BE2C (cell line): Measurements from ENCODE around the gene OR1N2.
"Not testable (repeated sequence)": the region's sequence is repeated elsewhere in the genome, so short reads cannot be mapped to it uniquely, and the experiment has no call there.

Source experiments
- DNase-seq: peaks from one replicate; pipeline ENCODE4 v3.0.0-alpha.2; 2020
- H3K27me3 ChIP-seq: fragments of 250-450 bp; sonication (Bioruptor Pico); 2 replicates; pipeline ENCODE4 v1.5.1; 2020; ENCODE audit warnings: mild to moderate bottlenecking
- H3K36me3 ChIP-seq: fragments of 250-450 bp; sonication (Bioruptor Pico); 2 replicates; pipeline ENCODE4 v1.5.1; 2020; ENCODE audit warnings: mild to moderate bottlenecking
- H3K4me1 ChIP-seq: fragments of 250-450 bp; sonication (Bioruptor Pico); 2 replicates; pipeline ENCODE4 v1.5.1; 2020
- H3K4me3 ChIP-seq: 2 replicates; pipeline ENCODE4 v1.5.1; 2011; ENCODE audit warnings: low read depth, low read length
- H3K9me3 ChIP-seq: fragments of 250-450 bp; sonication (Bioruptor Pico); 2 replicates; pipeline ENCODE4 v1.5.1; 2020
- TF ChIP-seq, protein P1 (sequence below): IDR thresholded peaks from 2 replicates; pipeline ENCODE4 v1.5.1; 2012; ENCODE audit warnings: mild to moderate bottlenecking, low read depth, low read length

The OR1N2 gene

DNA sequence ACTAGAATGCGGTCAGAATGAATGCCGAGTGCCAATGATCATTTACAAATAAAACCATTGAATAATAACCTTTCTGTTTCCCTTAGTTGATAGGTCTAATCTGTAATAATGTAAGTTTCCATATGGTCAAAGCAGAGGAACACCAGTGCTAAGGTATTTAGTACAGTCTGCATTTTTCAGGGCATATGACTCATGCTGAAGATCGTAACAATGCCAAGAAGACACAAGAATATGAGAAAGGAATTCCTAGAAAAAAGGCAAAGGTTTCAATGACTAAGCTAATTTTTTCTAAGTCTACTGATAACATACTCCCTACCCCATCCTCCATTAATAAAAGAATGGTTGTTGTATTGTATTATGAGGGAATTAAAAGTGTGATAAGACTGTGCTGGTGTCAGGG is 27.4 kb downstream of the OR1N2 start:
- no peak for DNase-seq

DNA sequence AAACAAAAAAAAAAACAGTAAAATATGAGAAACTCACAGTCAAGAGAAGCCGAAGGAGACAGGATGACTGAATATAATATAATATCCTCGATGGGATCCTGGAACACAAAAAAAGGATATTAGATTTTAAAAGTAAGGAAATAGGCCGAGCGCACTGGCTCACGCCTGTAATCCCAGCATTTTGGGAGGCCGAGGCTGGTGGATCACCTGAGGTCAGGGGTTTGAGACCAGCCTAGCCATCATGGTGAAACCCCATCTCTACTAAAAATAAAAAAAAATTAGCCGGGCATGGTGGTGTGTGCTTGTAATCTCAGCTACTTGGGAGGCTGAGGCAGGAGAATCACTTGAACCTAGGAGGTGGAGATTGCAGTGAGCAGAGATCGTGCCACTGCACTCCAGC is 30.4 kb downstream of the OR1N2 start, which contains the start of gene OR1L8:
OR1L8 (minus strand) TSS at position 101 of the 400 bp plus-strand sequence. CDS start 14,907 bp downstream, outside the sequence.
- H3K4me3 ChIP-seq, H3K9me3 ChIP-seq, H3K36me3 ChIP-seq, DNase-seq, H3K4me1 ChIP-seq, H3K27me3 ChIP-seq: not testable (repeated sequence)

More for the DNA sequence above, 27.4 kb downstream of the OR1N2 start:
- Histone ChIP-seq H3K27me3 (no peaks in the 10 kb centered on the region; the same call in 1 of the 2 replicates), H3K4me3 (no peak overlapping the region), H3K9me3 (no peaks in the 10 kb centered on the region), H3K36me3 (no peaks in the 10 kb centered on the region), H3K4me1 (no peaks in the 10 kb centered on the region)
- TF ChIP-seq, protein P1, sequence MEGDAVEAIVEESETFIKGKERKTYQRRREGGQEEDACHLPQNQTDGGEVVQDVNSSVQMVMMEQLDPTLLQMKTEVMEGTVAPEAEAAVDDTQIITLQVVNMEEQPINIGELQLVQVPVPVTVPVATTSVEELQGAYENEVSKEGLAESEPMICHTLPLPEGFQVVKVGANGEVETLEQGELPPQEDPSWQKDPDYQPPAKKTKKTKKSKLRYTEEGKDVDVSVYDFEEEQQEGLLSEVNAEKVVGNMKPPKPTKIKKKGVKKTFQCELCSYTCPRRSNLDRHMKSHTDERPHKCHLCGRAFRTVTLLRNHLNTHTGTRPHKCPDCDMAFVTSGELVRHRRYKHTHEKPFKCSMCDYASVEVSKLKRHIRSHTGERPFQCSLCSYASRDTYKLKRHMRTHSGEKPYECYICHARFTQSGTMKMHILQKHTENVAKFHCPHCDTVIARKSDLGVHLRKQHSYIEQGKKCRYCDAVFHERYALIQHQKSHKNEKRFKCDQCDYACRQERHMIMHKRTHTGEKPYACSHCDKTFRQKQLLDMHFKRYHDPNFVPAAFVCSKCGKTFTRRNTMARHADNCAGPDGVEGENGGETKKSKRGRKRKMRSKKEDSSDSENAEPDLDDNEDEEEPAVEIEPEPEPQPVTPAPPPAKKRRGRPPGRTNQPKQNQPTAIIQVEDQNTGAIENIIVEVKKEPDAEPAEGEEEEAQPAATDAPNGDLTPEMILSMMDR, result no peak
